ENCODE measurements around the gene PSME1.

DNA sequence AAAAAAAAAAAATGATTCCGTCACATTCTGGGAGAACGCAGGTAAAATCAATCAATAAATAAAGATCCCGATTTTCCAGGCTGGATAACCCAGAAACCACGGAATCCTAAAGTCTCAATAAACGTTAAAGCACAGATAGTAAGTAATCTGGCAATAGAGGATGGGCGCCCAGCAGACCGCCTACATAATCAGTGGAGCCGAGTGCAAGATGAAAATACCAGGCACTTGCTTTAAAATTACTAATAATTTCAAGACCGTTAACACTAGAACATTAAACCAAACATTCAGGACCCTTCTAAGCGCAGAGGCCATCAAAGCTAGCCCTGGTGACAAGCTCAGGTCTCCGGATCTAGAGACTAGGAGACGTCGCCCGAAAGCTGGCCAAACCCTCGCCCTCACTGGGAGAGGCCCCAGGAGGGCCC, 22.6 kb upstream of the PSME1 start:
- TF ChIP-seq SOX6 (IDR thresholded peaks at IDR 0.05) (no peak), SOX6 (CRISPR knock-in tag; IDR thresholded peaks at IDR 0.05) (no peak), JUNB (CRISPR knock-in tag; IDR thresholded peaks at IDR 0.05; ENCODE audit: borderline replicate concordance) (no peak), TAF1 (CRISPR knock-in tag; IDR thresholded peaks at IDR 0.05) (no peak), SUZ12 (IDR thresholded peaks at IDR 0.05; ENCODE audit: low read depth, low read length) (no peak), SP2 (CRISPR knock-in tag; IDR thresholded peaks at IDR 0.05) (no peak), SP1 (IDR thresholded peaks at IDR 0.05) (no peak), SP1 (CRISPR knock-in tag; IDR thresholded peaks at IDR 0.05) (no peak)
- TF ChIP-seq, protein P1, sequence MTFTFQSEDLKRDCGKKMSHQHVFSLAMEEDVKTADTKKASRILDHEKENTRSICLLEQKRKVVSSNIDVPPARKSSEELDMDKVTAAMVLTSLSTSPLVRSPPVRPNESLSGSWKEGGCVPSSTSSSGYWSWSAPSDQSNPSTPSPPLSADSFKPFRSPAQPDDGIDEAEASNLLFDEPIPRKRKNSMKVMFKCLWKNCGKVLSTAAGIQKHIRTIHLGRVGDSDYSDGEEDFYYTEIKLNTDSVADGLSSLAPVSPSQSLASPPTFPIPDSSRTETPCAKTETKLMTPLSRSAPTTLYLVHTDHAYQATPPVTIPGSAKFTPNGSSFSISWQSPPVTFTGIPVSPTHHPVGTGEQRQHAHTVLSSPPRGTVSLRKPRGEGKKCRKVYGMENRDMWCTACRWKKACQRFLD (CRISPR knock-in tag; IDR thresholded peaks at IDR 0.05; ENCODE audit: borderline replicate concordance) = no peak

All from HepG2 (cell line).